Measurements from ENCODE around the gene PEX14. TPM values are rescaled to one million over a fixed set of nuclear protein-coding genes. Genes with fewer than 3 reads are reported as not detected.

PEX14 gene
- total and polyA plus RNA-seq, 10 of the 15 experiments (the other 5 are each of a cell fraction or from before 2014, with no cell fraction given) = 1.4 to 23.2 (median 12.0) TPM

GRCh38 chr1:10430216-10431069, 44.3 kb upstream of the PEX14 start, which contains the start of gene CENPS (continued):
- TF ChIP-seq EZH2 (IDR thresholded peaks at IDR 0.05; ENCODE audit: borderline replicate concordance, control insufficient read depth, low read depth, low read length) = no peak
- TF ChIP-seq RUNX3 (IDR thresholded peaks at IDR 0.05; ENCODE audit: low read length) = peak; percentile 44; the same call in 1 of the 2 replicates
- no peak for TF ChIP-seq RBBP5 (conservative IDR thresholded peaks at IDR 0.05)
- TF ChIP-seq HDAC2 (IDR thresholded peaks at IDR 0.05) = peak; percentile 92
- TF ChIP-seq ZNF217 (IDR thresholded peaks at IDR 0.05) = peak; percentile 22; the same call in 1 of the 2 replicates
- no peak for TF ChIP-seq MTA3 (IDR thresholded peaks at IDR 0.05; ENCODE audit: borderline replicate concordance, low read length)
- TF ChIP-seq ZNF687 (IDR thresholded peaks at IDR 0.05) = peak; percentile 85
- TF ChIP-seq, protein P1, sequence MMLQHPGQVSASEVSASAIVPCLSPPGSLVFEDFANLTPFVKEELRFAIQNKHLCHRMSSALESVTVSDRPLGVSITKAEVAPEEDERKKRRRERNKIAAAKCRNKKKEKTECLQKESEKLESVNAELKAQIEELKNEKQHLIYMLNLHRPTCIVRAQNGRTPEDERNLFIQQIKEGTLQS (IDR thresholded peaks at IDR 0.05; ENCODE audit: borderline replicate concordance, extremely low read depth, low read depth, low read length) = no peak
- TF ChIP-seq ZBTB33 (IDR thresholded peaks at IDR 0.05) = no peak
